Measurements from ENCODE around the gene HINT2. TPM values are rescaled to one million over a fixed set of nuclear protein-coding genes. Genes with fewer than 3 reads are reported as not detected.
A peak's percentile ranks its signal among the peaks of the same experiment; 100 is the strongest.

The HINT2 gene
- total RNA-seq, 1 experiment from 2014 or later, result 21.3 TPM

- Histone ChIP-seq H3K27ac (no peak overlapping the region), H3K4me3 (no peak overlapping the region), H3K9me3 (replicated peaks) (no peaks in the 10 kb centered on the region), H3K36me3 (no peaks in the 10 kb centered on the region), H3K4me1 (peaks cover 4% of the 10 kb centered on the region; the same call in 1 of the 2 replicates), H3K27me3 (no peaks in the 10 kb centered on the region)
- DNase-seq, result no peak
These were observed 25.3 kb downstream of the HINT2 start for GRCh38 chr9:35789541-35789940.

DNA sequence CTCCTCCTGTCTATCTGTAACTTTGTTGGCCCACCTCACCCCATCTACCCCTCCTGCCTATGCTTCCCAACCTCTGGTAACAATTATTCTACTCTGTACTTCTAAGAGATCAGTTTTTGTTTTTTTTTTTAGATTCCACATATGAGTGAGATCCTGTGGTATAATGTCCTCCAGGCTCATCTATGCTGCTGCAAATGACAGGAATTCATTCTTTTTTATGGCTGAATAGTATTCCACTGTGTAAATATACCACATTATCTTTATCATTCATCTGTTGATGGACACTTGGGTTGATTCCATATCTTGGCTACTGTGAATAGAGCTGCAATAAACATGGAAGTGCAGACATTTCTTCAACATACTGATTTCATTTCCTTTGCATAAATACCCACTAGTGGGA is 31.4 kb downstream of the HINT2 start:
- no peaks in the 10 kb centered on the region for H3K36me3 ChIP-seq
- DNase-seq, result no peak

GRCh38 chr9:35781066-35781465 is 33.8 kb downstream of the HINT2 start:
- DNase-seq, result no peak
- Histone ChIP-seq H3K27ac (no peak overlapping the region), H3K27me3 (no peaks in the 10 kb centered on the region), H3K36me3 (no peaks in the 10 kb centered on the region), H3K9me3 (replicated peaks) (no peaks in the 10 kb centered on the region), H3K4me3 (no peak overlapping the region), H3K4me1 (no peaks in the 10 kb centered on the region; the same call in 1 of the 2 replicates)

More for the DNA sequence above, 31.4 kb downstream of the HINT2 start:
- H3K27me3 ChIP-seq, result no peaks in the 10 kb centered on the region
- H3K4me3 ChIP-seq, result no peak overlapping the region
- H3K4me1 ChIP-seq, result no peaks in the 10 kb centered on the region
- H3K27ac ChIP-seq, result no peak overlapping the region
- H3K9me3 ChIP-seq (replicated peaks), result no peaks in the 10 kb centered on the region

DNA sequence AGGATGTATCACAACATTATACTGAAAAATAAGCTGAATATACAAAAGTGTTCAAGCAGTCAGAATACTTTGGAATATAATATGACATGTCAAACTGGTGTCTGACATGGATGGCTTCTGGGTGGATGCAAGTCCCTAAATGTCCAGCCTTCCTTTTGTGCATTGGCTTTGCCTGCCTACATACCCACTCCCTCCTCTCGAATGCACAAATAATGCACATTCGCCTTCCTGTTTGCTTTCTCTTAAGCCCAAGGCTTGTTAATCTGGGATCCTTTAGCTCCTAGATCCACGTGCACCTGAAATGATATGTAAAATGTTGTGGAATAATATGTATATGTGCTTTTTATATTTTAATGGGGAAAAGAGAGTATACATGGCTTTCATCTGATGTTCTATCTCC is 36.3 kb downstream of the HINT2 start:
- Histone ChIP-seq H3K27ac (no peak overlapping the region), H3K4me3 (no peak overlapping the region), H3K4me1 (no peaks in the 10 kb centered on the region; the same call in 1 of the 2 replicates), H3K27me3 (no peaks in the 10 kb centered on the region), H3K36me3 (no peaks in the 10 kb centered on the region), H3K9me3 (replicated peaks) (no peaks in the 10 kb centered on the region)
- no peak for DNase-seq

GRCh38 chr9:35776018-35776417 is 38.8 kb downstream of the HINT2 start:
- H3K9me3 ChIP-seq (replicated peaks), result no peaks in the 10 kb centered on the region
- no peaks in the 10 kb centered on the region for H3K27me3 ChIP-seq
- no peak overlapping the region for H3K27ac ChIP-seq
- peaks cover 8% of the 10 kb centered on the region for H3K4me1 ChIP-seq
- no peak overlapping the region for H3K4me3 ChIP-seq
- H3K36me3 ChIP-seq, result no peaks in the 10 kb centered on the region
- DNase-seq, result peak in 1 of 2 experiments; percentile 55

DNA sequence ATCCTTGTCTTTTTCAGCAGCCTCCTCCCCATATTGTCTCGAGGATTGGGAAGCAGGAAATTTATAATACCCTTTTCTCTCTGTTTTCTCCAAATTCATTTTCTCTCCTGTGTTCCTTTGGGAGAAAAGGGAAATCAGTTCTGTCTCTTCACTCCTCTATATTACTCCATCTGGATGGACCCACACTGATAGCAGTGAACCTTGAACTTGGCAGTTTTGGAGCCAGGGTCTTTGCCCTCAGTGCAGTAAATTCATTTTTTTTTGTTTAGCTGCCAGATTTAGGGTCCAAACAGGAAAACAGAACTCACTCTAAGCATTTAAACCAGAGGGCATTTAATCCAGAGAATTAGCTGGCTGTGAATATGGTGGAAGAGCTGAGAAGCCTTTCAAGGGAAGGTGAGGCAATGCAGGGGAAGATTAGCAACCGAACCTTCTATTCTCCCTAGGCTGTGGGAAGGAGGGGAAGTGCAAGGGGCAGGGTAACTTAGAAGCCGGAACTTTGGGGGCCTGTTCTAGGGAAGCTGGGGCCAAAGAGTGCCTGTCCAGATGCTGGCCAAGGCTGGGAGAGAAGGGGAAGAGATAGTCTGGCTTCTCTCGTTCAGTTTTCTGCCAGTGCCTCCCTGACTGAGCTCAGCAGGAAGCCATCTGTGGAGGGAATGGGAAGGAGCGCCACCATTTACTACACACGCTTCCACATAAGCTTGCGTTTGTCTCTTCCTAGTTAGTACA is 39.8 kb downstream of the HINT2 start:
- Histone ChIP-seq H3K9me3 (replicated peaks) (no peaks in the 10 kb centered on the region), H3K27ac (no peak overlapping the region), H3K4me3 (no peak overlapping the region), H3K27me3 (no peaks in the 10 kb centered on the region), H3K36me3 (no peaks in the 10 kb centered on the region), H3K4me1 (peaks cover 8% of the 10 kb centered on the region)
- no peak for DNase-seq

- Histone ChIP-seq H3K9me3 (replicated peaks) (no peaks in the 10 kb centered on the region), H3K4me1 (peaks cover 8% of the 10 kb centered on the region), H3K36me3 (no peaks in the 10 kb centered on the region), H3K27ac (no peak overlapping the region), H3K4me3 (no peak overlapping the region), H3K27me3 (no peaks in the 10 kb centered on the region)
- no peak for DNase-seq
These were observed 42.9 kb downstream of the HINT2 start for GRCh38 chr9:35771943-35772342.

DNA sequence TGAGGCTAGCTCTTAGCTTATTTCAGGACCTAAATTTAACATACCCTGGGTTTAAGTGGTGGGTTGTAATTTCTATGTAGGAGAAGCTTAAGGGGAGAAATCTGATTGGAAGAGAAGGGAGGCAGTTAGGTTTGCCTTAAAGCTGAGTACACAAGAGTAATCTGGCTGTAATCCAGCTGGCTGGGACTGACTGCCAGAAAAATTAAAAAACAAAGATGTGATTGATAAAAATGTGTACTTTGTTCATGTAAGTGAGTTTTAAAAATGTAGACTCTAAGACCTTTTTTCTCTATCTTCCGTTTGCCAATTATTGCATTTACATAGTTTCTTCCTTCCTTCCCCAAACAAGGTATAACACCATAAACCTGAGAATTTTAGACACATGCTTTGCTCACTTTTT is 43.3 kb downstream of the HINT2 start:
- Histone ChIP-seq H3K4me3 (no peak overlapping the region), H3K27ac (no peak overlapping the region), H3K9me3 (replicated peaks) (no peaks in the 10 kb centered on the region), H3K36me3 (no peaks in the 10 kb centered on the region), H3K27me3 (no peaks in the 10 kb centered on the region), H3K4me1 (peaks cover 8% of the 10 kb centered on the region)
- peak in 1 of 2 experiments; percentile 41 for DNase-seq

DNA sequence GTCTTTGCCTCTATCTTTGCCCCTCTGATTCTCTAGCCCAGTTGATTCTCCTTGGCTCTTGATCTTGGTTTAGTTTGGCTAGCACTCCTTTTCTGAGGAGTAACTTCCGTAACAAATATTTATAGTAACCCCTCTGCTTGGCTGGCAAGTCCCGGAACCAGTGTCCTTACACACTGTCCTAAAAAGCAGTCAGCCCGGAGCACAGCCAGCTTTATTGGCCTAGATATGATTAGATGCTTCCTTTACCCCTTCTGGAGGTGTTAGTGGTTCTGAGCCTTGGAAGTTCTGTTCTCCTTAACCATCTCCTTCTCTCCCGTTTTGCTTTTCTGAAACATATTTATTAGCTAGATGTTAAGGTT is 43.8 kb downstream of the HINT2 start:
- H3K4me1 ChIP-seq, result peaks cover 8% of the 10 kb centered on the region
- no peak overlapping the region for H3K4me3 ChIP-seq
- H3K27me3 ChIP-seq, result no peaks in the 10 kb centered on the region
- no peak for DNase-seq
- H3K36me3 ChIP-seq, result no peaks in the 10 kb centered on the region
- H3K9me3 ChIP-seq (replicated peaks), result no peaks in the 10 kb centered on the region
- no peak overlapping the region for H3K27ac ChIP-seq

- peaks cover 8% of the 10 kb centered on the region for H3K4me1 ChIP-seq
- H3K27me3 ChIP-seq, result no peaks in the 10 kb centered on the region
- H3K36me3 ChIP-seq, result no peaks in the 10 kb centered on the region
- no peak for DNase-seq
- H3K4me3 ChIP-seq, result no peak overlapping the region
- H3K27ac ChIP-seq, result no peak overlapping the region
- H3K9me3 ChIP-seq (replicated peaks), result no peaks in the 10 kb centered on the region
These were observed 45.1 kb downstream of the HINT2 start for GRCh38 chr9:35769763-35770162.

DNA sequence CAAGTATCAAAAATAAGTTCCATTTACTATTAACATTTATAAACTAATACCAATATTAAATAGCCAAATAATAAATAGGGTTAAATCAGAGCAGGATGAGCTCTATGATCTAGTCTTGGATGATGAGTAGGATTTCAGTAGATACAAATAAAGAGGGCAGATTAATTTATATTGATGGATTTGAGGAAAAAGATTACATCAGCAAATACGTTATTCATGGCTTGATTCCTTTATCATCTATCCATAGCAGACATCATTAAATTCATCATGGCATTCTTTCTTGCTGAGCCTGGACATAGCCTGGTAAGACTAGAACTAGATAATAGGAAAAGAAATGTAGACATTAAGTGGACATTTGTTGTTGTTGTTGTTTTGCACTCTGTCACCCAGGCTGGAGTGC is 47.4 kb downstream of the HINT2 start:
- no peak for DNase-seq
- Histone ChIP-seq H3K27ac (no peak overlapping the region), H3K36me3 (no peaks in the 10 kb centered on the region), H3K4me1 (peaks cover 8% of the 10 kb centered on the region), H3K4me3 (no peak overlapping the region), H3K9me3 (replicated peaks) (no peaks in the 10 kb centered on the region), H3K27me3 (no peaks in the 10 kb centered on the region)

- no peak overlapping the region for H3K27ac ChIP-seq
- no peaks in the 10 kb centered on the region for H3K36me3 ChIP-seq
- H3K4me1 ChIP-seq, result peaks cover 8% of the 10 kb centered on the region
- no peak overlapping the region for H3K4me3 ChIP-seq
- H3K27me3 ChIP-seq, result no peaks in the 10 kb centered on the region
- DNase-seq, result no peak
- H3K9me3 ChIP-seq (replicated peaks), result no peaks in the 10 kb centered on the region
These were observed 47.8 kb downstream of the HINT2 start for GRCh38 chr9:35766997-35767396.

GRCh38 chr9:35763803-35764202 is 51.0 kb downstream of the HINT2 start:
- DNase-seq, result no peak
- Histone ChIP-seq H3K9me3 (replicated peaks) (no peaks in the 10 kb centered on the region), H3K4me1 (no peaks in the 10 kb centered on the region), H3K36me3 (no peaks in the 10 kb centered on the region), H3K27ac (no peak overlapping the region), H3K27me3 (no peaks in the 10 kb centered on the region), H3K4me3 (no peak overlapping the region)

GRCh38 chr9:35763181-35763580 is 51.7 kb downstream of the HINT2 start:
- Histone ChIP-seq H3K9me3 (replicated peaks) (no peaks in the 10 kb centered on the region), H3K27ac (no peak overlapping the region), H3K36me3 (no peaks in the 10 kb centered on the region), H3K4me1 (no peaks in the 10 kb centered on the region), H3K27me3 (no peaks in the 10 kb centered on the region), H3K4me3 (no peak overlapping the region)
- no peak for DNase-seq

All from SJCRH30 (cell line).